ENCODE results near the gene ETV5.
A peak's percentile ranks its signal among the peaks of the same experiment; 100 is the strongest.

The ETV5 gene

DNA sequence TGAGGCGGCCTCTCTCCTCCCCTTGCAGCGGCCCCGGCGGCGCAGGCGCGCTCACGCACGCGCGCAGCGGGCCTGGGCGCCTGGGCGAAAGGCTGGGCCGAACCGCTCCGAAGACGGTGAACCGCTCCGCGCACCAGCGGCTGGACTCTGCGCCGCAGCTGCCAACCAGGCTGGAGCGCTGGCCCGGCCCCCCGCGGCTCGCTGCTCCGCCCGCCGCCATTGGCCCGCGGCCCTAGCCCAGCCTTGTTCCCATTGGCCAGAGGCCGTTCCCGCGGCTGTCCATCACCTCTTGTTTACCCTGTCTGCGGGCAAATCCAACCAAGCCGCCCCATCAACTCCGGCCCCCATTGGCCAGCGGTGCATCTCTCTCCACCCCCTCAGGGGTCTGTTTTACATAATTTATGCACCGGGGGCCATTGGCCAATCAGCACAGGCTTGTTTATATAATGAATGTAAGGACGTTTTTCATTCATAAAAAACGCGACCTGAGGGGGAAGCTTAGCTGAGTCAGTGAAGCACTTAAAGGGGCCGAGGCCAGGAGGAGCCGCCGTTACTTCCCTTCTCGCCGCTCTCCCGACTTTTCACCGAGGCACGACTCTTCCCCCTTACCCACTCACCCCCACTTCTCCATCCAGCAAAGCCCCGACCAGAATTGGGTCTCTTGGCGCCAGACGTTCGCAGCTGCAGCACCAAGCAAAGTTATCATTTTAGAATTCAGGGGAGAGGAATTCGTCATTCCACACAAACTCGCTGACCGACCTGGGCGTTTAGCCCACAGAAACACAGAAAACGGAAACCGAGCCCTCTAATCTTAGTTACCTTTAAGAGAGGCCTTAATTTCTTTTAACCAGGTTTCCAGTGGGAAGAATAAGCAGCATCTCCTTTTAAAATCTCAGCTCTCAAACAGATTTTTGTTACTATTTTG is at the start of gene ETV5:
ETV5 (minus strand) TSS at position 149 of the 925 bp plus-strand sequence. CDS start 3,221 bp downstream, outside the sequence.
- Histone ChIP-seq H3K4me3 (ENCODE audit: low read depth, low read length) (peak within 1 kb of the TSS; percentile 74), H3K4me1 (ENCODE audit: control insufficient read depth, insufficient read depth, low read length) (peaks cover 9% of the 10 kb centered on the region), H3K9ac (ENCODE audit: low read depth, low read length) (no peak within 1 kb of the TSS), H3K9me3 (ENCODE audit: control insufficient read depth, insufficient read depth, low read length) (no peaks in the 10 kb centered on the region), H3K27me3 (ENCODE audit: control insufficient read depth, insufficient read depth, low read length) (peaks cover 80% of the 10 kb centered on the region), H3K36me3 (ENCODE audit: control insufficient read depth, insufficient read depth, low read length) (no peaks in the 10 kb centered on the region)

DNA sequence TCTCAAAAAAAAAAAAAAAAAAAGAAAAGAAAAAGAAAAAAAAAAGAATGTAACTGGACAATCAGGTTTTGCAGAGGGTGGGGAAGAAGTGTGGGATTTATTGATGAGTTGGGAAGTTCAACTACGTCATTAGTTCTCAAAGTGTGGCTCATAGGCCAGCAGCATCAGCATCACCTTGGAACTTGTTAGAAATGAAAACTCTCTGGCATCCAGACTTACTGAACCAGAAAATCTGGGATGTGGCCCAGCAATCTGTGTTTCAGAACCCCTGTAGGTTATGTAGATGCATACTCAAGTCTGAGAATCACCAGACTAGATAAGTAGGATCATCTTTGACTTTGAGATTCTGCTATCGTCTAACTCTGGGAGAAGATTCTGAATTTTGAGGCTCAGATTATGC is 45.8 kb upstream of the ETV5 start:
- no peak overlapping the region for H3K4me3 ChIP-seq (ENCODE audit: low read depth, low read length)
- peaks cover 4% of the 10 kb centered on the region for H3K27me3 ChIP-seq (ENCODE audit: control insufficient read depth, insufficient read depth, low read length)
- H3K9ac ChIP-seq (ENCODE audit: low read depth, low read length) = no peak overlapping the region
- H3K36me3 ChIP-seq (ENCODE audit: control insufficient read depth, insufficient read depth, low read length) = no peaks in the 10 kb centered on the region
- no peaks in the 10 kb centered on the region for H3K9me3 ChIP-seq (ENCODE audit: control insufficient read depth, insufficient read depth, low read length)
- H3K4me1 ChIP-seq (ENCODE audit: control insufficient read depth, insufficient read depth, low read length) = peaks cover 2% of the 10 kb centered on the region

GRCh38 chr3:186152889-186153292 is 44.0 kb upstream of the ETV5 start:
- no peak overlapping the region for H3K4me3 ChIP-seq (ENCODE audit: low read depth, low read length)
- no peak overlapping the region for H3K9ac ChIP-seq (ENCODE audit: low read depth, low read length)
- no peaks in the 10 kb centered on the region for H3K9me3 ChIP-seq (ENCODE audit: control insufficient read depth, insufficient read depth, low read length)
- H3K27me3 ChIP-seq (ENCODE audit: control insufficient read depth, insufficient read depth, low read length) = peaks cover 5% of the 10 kb centered on the region
- peaks cover 2% of the 10 kb centered on the region for H3K4me1 ChIP-seq (ENCODE audit: control insufficient read depth, insufficient read depth, low read length)
- no peaks in the 10 kb centered on the region for H3K36me3 ChIP-seq (ENCODE audit: control insufficient read depth, insufficient read depth, low read length)

DNA sequence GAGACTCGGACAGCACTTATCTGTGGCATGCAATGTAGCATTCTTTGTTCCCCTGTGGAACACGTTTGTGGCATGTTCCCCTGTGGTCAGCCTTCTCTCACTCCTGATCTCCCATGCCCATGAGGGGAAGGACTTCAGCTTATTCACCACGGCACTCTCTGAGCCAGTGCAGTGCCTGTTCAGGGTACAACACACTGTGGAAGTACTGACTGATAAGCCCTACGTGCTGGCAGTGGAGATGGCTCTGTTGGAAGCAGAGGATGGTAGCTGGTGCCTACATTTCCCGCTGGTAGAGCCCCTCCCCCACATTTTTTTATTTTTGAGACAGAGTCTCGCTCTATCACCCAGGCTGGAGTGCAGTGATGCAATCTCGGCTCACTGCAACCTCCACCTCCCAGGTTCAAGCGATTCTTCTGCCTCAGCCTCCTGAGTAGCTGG is 43.5 kb upstream of the ETV5 start:
- peaks cover 5% of the 10 kb centered on the region for H3K27me3 ChIP-seq (ENCODE audit: control insufficient read depth, insufficient read depth, low read length)
- H3K9ac ChIP-seq (ENCODE audit: low read depth, low read length) = no peak overlapping the region
- H3K4me3 ChIP-seq (ENCODE audit: low read depth, low read length) = no peak overlapping the region
- peaks cover 2% of the 10 kb centered on the region for H3K4me1 ChIP-seq (ENCODE audit: control insufficient read depth, insufficient read depth, low read length)
- no peaks in the 10 kb centered on the region for H3K9me3 ChIP-seq (ENCODE audit: control insufficient read depth, insufficient read depth, low read length)
- H3K36me3 ChIP-seq (ENCODE audit: control insufficient read depth, insufficient read depth, low read length) = no peaks in the 10 kb centered on the region

- Histone ChIP-seq H3K4me1 (ENCODE audit: control insufficient read depth, insufficient read depth, low read length) (peaks cover 2% of the 10 kb centered on the region), H3K4me3 (ENCODE audit: low read depth, low read length) (no peak overlapping the region), H3K36me3 (ENCODE audit: control insufficient read depth, insufficient read depth, low read length) (no peaks in the 10 kb centered on the region), H3K27me3 (ENCODE audit: control insufficient read depth, insufficient read depth, low read length) (peaks cover 7% of the 10 kb centered on the region), H3K9ac (ENCODE audit: low read depth, low read length) (no peak overlapping the region), H3K9me3 (ENCODE audit: control insufficient read depth, insufficient read depth, low read length) (no peaks in the 10 kb centered on the region)
Observed at GRCh38 chr3:186151077-186151971, 42.4 kb upstream of the ETV5 start.

GRCh38 chr3:186150041-186150830 is 41.3 kb upstream of the ETV5 start:
- H3K4me1 ChIP-seq (ENCODE audit: control insufficient read depth, insufficient read depth, low read length) = peaks cover 2% of the 10 kb centered on the region
- peaks cover 7% of the 10 kb centered on the region for H3K27me3 ChIP-seq (ENCODE audit: control insufficient read depth, insufficient read depth, low read length)
- no peak overlapping the region for H3K9ac ChIP-seq (ENCODE audit: low read depth, low read length)
- no peak overlapping the region for H3K4me3 ChIP-seq (ENCODE audit: low read depth, low read length)
- H3K9me3 ChIP-seq (ENCODE audit: control insufficient read depth, insufficient read depth, low read length) = no peaks in the 10 kb centered on the region
- H3K36me3 ChIP-seq (ENCODE audit: control insufficient read depth, insufficient read depth, low read length) = no peaks in the 10 kb centered on the region

DNA sequence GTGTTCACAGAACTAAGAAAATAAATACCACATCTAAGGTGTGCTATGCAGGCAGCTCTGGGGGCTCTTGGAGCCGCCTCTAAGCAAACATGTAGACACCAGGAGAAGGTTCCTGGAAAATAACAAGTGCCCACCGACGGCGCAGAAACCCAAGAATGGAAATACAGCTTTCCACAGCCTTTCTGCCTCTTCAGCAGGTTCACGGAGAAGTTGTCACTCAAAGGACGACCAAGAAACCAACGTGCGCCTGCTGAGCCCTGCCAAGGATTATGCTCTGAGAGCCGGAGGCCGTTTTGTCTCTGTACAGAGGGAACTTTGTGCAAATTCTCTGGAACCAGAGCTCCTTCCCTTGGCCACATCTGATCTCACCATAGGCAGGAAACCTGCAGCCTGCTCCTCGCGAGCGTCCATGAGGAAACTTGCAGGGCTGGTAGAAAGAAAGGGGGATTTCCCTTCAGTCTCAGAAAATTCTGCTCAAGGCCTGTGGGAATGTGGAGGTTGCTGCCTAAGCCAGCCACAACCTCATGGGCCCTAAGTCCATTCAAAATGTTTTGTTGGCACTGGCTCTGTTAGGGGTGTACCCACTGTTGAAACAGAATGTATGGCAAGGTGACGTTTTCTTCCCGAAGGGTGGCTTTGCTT is 40.6 kb upstream of the ETV5 start:
- Histone ChIP-seq H3K4me1 (ENCODE audit: control insufficient read depth, insufficient read depth, low read length) (peaks cover 2% of the 10 kb centered on the region), H3K9me3 (ENCODE audit: control insufficient read depth, insufficient read depth, low read length) (no peaks in the 10 kb centered on the region), H3K36me3 (ENCODE audit: control insufficient read depth, insufficient read depth, low read length) (no peaks in the 10 kb centered on the region), H3K9ac (ENCODE audit: low read depth, low read length) (no peak overlapping the region), H3K27me3 (ENCODE audit: control insufficient read depth, insufficient read depth, low read length) (peaks cover 7% of the 10 kb centered on the region), H3K4me3 (ENCODE audit: low read depth, low read length) (no peak overlapping the region)

- H3K4me3 ChIP-seq (ENCODE audit: low read depth, low read length) = no peak overlapping the region
- H3K9ac ChIP-seq (ENCODE audit: low read depth, low read length) = no peak overlapping the region
- H3K36me3 ChIP-seq (ENCODE audit: control insufficient read depth, insufficient read depth, low read length) = no peaks in the 10 kb centered on the region
- H3K9me3 ChIP-seq (ENCODE audit: control insufficient read depth, insufficient read depth, low read length) = no peaks in the 10 kb centered on the region
- H3K4me1 ChIP-seq (ENCODE audit: control insufficient read depth, insufficient read depth, low read length) = no peaks in the 10 kb centered on the region
- H3K27me3 ChIP-seq (ENCODE audit: control insufficient read depth, insufficient read depth, low read length) = peaks cover 4% of the 10 kb centered on the region
Observed at GRCh38 chr3:186144257-186144656, 35.4 kb upstream of the ETV5 start.

GRCh38 chr3:186143250-186143649 is 34.4 kb upstream of the ETV5 start:
- Histone ChIP-seq H3K27me3 (ENCODE audit: control insufficient read depth, insufficient read depth, low read length) (peaks cover 4% of the 10 kb centered on the region), H3K9ac (ENCODE audit: low read depth, low read length) (no peak overlapping the region), H3K4me3 (ENCODE audit: low read depth, low read length) (no peak overlapping the region)

GRCh38 chr3:186142393-186142932 is 33.6 kb upstream of the ETV5 start:
- no peak overlapping the region for H3K4me3 ChIP-seq (ENCODE audit: low read depth, low read length)
- H3K4me1 ChIP-seq (ENCODE audit: control insufficient read depth, insufficient read depth, low read length) = no peaks in the 10 kb centered on the region
- H3K36me3 ChIP-seq (ENCODE audit: control insufficient read depth, insufficient read depth, low read length) = no peaks in the 10 kb centered on the region
- H3K27me3 ChIP-seq (ENCODE audit: control insufficient read depth, insufficient read depth, low read length) = peaks cover 7% of the 10 kb centered on the region
- no peak overlapping the region for H3K9ac ChIP-seq (ENCODE audit: low read depth, low read length)
- H3K9me3 ChIP-seq (ENCODE audit: control insufficient read depth, insufficient read depth, low read length) = no peaks in the 10 kb centered on the region

More at GRCh38 chr3:186143250-186143649, 34.4 kb upstream of the ETV5 start:
- no peaks in the 10 kb centered on the region for H3K9me3 ChIP-seq (ENCODE audit: control insufficient read depth, insufficient read depth, low read length)
- no peaks in the 10 kb centered on the region for H3K4me1 ChIP-seq (ENCODE audit: control insufficient read depth, insufficient read depth, low read length)
- H3K36me3 ChIP-seq (ENCODE audit: control insufficient read depth, insufficient read depth, low read length) = no peaks in the 10 kb centered on the region

Measured in iPS-15b (cell line).